SU-DHL-6 (cell line): ENCODE results near the gene TMCO4.

ENCODE experiments used
- CTCF ChIP-seq: fragments of 200-600 bp; sonication (generic); IDR thresholded peaks from one replicate; pipeline ENCODE4 v1.5.1; 2017; ENCODE audit warnings: antibody characterized with exemption, mild to moderate bottlenecking, low read length, moderate library complexity; ENCODE audit not compliant: insufficient read depth, poor library complexity, severe bottlenecking
- EZH2phosphoT487 ChIP-seq: fragments of 200-600 bp; sonication (generic), shearing (Covaris generic); conservative IDR thresholded peaks from 2 replicates; pipeline ENCODE4 v1.6.1; 2018; ENCODE audit warnings: mild to moderate bottlenecking, antibody characterized with exemption, low read length, moderate library complexity, mixed read lengths

GRCh38 chr1:19689085-19689757 lies 110.5 kb downstream of the TMCO4 start:
- no peak for TF ChIP-seq CTCF
- no peak for TF ChIP-seq EZH2phosphoT487
